ENCODE results near the gene SLC4A7. TPM values are rescaled to one million over a fixed set of nuclear protein-coding genes. Genes with fewer than 3 reads are reported as not detected.
A peak's percentile ranks its signal among the peaks of the same experiment; 100 is the strongest.
"Not testable (repeated sequence)": the region's sequence is repeated elsewhere in the genome, so short reads cannot be mapped to it uniquely, and the experiment has no call there.

The SLC4A7 gene
- polyA plus RNA-seq, 1 experiment: 42.9 TPM

DNA sequence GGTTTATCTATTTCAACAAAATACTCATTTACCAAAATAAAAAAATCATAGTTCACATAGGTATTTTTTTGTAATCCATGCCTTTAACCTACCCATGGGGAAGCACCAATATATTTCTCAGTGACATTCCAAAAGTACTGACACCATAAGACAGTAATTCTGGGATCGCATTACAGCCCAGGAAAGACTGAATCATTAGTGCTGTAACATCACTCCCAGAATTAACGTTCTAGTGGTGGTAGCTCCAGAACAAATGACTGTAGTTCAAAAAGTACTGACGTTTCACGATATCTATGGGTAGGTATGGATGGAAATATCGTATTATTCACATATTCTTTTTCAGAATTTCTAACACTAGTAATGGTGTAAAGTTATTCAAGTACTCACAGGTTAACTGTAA lies 60.7 kb downstream of the SLC4A7 start:
- no peak overlapping the region for H3K4me3 ChIP-seq (ENCODE audit: low read depth, low read length)
- ChIA-PET POLR2A (no interaction called here), CTCF (interaction anchor here (0.6 kb wide), 1 partner anchor 44 kb away, joined by 3 read pairs; no protein-coding TSS in a partner anchor)
- no peak overlapping the region for H3K27ac ChIP-seq (ENCODE audit: low read depth, low read length)
- TF ChIP-seq, protein P1, sequence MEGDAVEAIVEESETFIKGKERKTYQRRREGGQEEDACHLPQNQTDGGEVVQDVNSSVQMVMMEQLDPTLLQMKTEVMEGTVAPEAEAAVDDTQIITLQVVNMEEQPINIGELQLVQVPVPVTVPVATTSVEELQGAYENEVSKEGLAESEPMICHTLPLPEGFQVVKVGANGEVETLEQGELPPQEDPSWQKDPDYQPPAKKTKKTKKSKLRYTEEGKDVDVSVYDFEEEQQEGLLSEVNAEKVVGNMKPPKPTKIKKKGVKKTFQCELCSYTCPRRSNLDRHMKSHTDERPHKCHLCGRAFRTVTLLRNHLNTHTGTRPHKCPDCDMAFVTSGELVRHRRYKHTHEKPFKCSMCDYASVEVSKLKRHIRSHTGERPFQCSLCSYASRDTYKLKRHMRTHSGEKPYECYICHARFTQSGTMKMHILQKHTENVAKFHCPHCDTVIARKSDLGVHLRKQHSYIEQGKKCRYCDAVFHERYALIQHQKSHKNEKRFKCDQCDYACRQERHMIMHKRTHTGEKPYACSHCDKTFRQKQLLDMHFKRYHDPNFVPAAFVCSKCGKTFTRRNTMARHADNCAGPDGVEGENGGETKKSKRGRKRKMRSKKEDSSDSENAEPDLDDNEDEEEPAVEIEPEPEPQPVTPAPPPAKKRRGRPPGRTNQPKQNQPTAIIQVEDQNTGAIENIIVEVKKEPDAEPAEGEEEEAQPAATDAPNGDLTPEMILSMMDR (IDR thresholded peaks at IDR 0.05; ENCODE audit: low read depth, low read length): no peak
- peak; percentile 10 for DNase-seq (ENCODE audit: low read depth, low spot score)
- no peaks in the 10 kb centered on the region for H3K9me3 ChIP-seq (ENCODE audit: control insufficient read depth, insufficient read depth, low read length)
- no peaks in the 10 kb centered on the region for H3K27me3 ChIP-seq (ENCODE audit: control insufficient read depth, insufficient read depth, low read length)

DNA sequence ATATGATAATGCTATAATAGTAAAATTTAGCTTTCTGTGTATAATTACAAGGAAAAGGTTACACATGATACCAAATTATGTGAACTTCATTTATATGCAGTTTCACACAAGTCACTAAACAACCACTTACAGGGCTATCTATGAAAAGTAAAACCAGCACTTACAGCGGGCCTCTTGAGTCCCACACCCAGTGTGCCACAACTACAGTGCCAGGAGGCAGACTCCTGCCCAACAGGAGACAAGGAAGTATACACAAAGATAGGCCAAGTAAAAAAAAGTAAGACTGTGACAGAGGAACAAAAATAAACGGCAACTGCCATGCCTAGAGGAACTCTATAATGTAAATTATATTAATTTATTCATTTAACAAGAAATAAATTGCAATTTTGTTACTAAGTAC lies 61.6 kb downstream of the SLC4A7 start:
- TF ChIP-seq, protein P1 (IDR thresholded peaks at IDR 0.05; ENCODE audit: low read depth, low read length): no peak
- H3K27ac ChIP-seq (ENCODE audit: low read depth, low read length): no peak overlapping the region
- POLR2A ChIA-PET: no interaction called here
- no peaks in the 10 kb centered on the region for H3K27me3 ChIP-seq (ENCODE audit: control insufficient read depth, insufficient read depth, low read length)
- no peak overlapping the region for H3K4me3 ChIP-seq (ENCODE audit: low read depth, low read length)
- CTCF ChIA-PET: no interaction called here
- H3K9me3 ChIP-seq (ENCODE audit: control insufficient read depth, insufficient read depth, low read length): no peaks in the 10 kb centered on the region
- no peak for DNase-seq (ENCODE audit: low read depth, low spot score)

DNA sequence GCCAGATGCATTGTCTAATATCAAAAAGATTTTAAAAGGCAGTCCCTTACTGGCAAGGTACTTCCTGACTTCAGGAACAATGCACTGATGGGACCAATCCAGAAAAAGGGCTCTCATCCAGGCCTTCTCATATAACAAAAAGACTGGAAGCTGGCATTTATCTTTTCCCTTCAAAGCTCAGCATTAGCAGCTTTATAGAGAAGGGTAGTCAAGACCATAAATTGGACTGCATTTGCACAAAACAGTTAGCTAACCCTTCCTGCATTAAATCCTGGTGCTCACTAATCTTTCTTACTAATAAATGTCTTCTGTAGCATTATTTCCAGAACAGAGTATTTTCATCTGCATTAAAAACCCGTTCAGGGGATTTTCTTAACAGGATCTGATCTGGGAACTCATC lies 69.0 kb downstream of the SLC4A7 start:
- H3K4me3 ChIP-seq (ENCODE audit: low read depth, low read length): no peak overlapping the region
- H3K9me3 ChIP-seq (ENCODE audit: control insufficient read depth, insufficient read depth, low read length): no peaks in the 10 kb centered on the region
- DNase-seq (ENCODE audit: low read depth, low spot score): no peak
- no peak overlapping the region for H3K27ac ChIP-seq (ENCODE audit: low read depth, low read length)
- POLR2A ChIA-PET: no interaction called here
- CTCF ChIA-PET: interaction anchor here (1.7 kb wide), 1 partner anchor 297 kb away, joined by 4 read pairs; no protein-coding TSS in a partner anchor
- H3K27me3 ChIP-seq (ENCODE audit: control insufficient read depth, insufficient read depth, low read length): no peaks in the 10 kb centered on the region
- TF ChIP-seq, protein P1 (IDR thresholded peaks at IDR 0.05; ENCODE audit: low read depth, low read length): no peak

DNA sequence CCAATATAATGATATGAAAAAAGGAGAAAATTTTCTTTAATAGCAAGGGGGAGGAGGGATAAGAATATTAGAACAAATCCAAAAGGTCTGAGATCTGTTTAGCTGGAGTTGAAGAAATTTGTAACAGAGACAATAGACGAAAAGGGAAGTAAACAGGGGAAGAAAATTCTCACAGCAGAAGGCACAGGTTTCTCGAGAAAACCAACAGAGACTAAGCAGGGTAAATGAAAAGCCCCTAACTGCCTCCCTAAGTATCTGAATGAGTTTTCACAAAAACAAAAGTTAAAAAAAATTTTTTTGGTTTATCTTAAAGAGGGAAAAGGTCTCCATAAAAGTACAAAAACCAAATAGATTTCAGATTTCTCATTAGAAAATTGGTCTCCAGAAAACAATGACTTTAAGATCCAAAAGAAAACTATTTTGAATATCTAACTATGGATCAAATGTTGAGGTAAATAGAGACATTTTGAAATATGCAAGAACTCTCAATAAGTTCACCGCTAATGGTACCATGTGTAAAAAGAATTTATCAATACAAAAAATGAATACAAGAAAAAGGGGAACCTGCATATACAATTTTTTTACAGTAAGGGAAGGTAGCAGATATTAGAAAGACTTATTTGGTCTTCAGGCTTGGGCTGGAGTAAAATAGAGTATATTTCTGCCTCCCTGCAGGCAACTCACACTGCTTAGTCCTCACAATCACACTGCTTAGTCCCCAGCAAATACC lies 91.1 kb downstream of the SLC4A7 start:
- CTCF ChIA-PET: interaction anchor here (0.6 to 1.4 kb wide), 2 partner anchors 74 to 289 kb away, joined by 3 read pairs; no protein-coding TSS in a partner anchor
- POLR2A ChIA-PET: no interaction called here
- TF ChIP-seq, protein P1 (IDR thresholded peaks at IDR 0.05; ENCODE audit: low read depth, low read length): no peak
- H3K27me3 ChIP-seq (ENCODE audit: control insufficient read depth, insufficient read depth, low read length): no peaks in the 10 kb centered on the region
- DNase-seq (ENCODE audit: low read depth, low spot score): no peak
- H3K27ac ChIP-seq (ENCODE audit: low read depth, low read length): no peak overlapping the region
- H3K9me3 ChIP-seq (ENCODE audit: control insufficient read depth, insufficient read depth, low read length): no peaks in the 10 kb centered on the region
- no peak overlapping the region for H3K4me3 ChIP-seq (ENCODE audit: low read depth, low read length)

DNA sequence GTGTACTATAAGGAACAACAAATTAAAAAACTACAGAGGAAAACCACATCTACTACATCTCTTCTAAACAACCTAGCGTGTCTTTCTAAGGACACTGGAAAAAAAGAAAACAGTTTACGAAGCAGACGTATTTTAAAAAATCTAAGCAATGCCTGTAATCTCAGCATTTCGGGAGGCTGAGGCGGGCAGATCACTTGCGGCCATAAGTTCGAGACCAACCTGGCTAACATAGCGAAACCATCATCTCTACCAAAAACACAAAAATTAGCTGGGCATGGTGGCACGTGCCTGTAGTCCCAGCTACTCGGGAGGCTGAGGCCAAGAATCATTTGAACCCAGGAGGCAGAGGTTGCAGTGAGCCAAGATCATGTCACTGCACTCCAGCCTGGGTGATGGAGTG lies 91.8 kb downstream of the SLC4A7 start:
- POLR2A ChIA-PET; DNase-seq (ENCODE audit: low read depth, low spot score); H3K27ac ChIP-seq (ENCODE audit: low read depth, low read length); H3K9me3 ChIP-seq (ENCODE audit: control insufficient read depth, insufficient read depth, low read length); H3K27me3 ChIP-seq (ENCODE audit: control insufficient read depth, insufficient read depth, low read length); H3K4me3 ChIP-seq (ENCODE audit: low read depth, low read length): not testable (repeated sequence)
- CTCF ChIA-PET: interaction anchor here (0.6 to 1.4 kb wide), 3 partner anchors 75 to 289 kb away, joined by 3 read pairs; no protein-coding TSS in a partner anchor

Measured in AG04450 (cell line).